H1 (cell line): Measurements from ENCODE around the gene TMBIM1. TPM values are rescaled to one million over a fixed set of nuclear protein-coding genes. Genes with fewer than 3 reads are reported as not detected.

ENCODE experiments used
- CTCF ChIA-PET: fragments of 300-600 bp; sonication (Branson Sonifier 250); formaldehyde crosslinking; loops from one replicate; lab custom pipeline; 2021; ENCODE audit not compliant: partially characterized antibody; lab: Charles Lee
- POLR2A ChIA-PET: fragments of 300-600 bp; sonication (Branson Sonifier 250); formaldehyde crosslinking; loops from one replicate; lab custom pipeline; 2021; ENCODE audit warnings: inconsistent platforms; ENCODE audit not compliant: partially characterized antibody; lab: Charles Lee
- DNase-seq, 2 experiments: peaks; one replicate each; pipeline versions ENCODE4 v3.0.0 to v3.0.0-alpha.2; 2010 to 2022; ENCODE audit warnings: low spot score in 2 of 2, low read depth in 1 of 2, mixed read lengths in 1 of 2
- FAIRE-seq: peaks from 2 replicates; lab custom pipeline; 2011; peaks lifted over from hg19 to GRCh38; lab: Jason Lieb, UNC
- H2AFZ ChIP-seq: 2 replicates; pipeline ENCODE4 v1.8.1; 2012; ENCODE audit warnings: low read length, inconsistent platforms
- H2AK5ac ChIP-seq: 2 replicates; pipeline ENCODE4 v1.6.1; 2013; ENCODE audit warnings: low read depth, low read length
- H2BK120ac ChIP-seq: replicated peaks from 2 replicates; pipeline ENCODE3; 2013; ENCODE audit warnings: low read depth, low read length, inconsistent platforms
- H2BK12ac ChIP-seq: 2 replicates; pipeline ENCODE4 v1.6.1; 2013; ENCODE audit warnings: low read depth, low read length
- H2BK15ac ChIP-seq: 2 replicates; pipeline ENCODE4 v1.6.1; 2013; ENCODE audit warnings: low read length
- H2BK20ac ChIP-seq: 2 replicates; pipeline ENCODE4 v1.6.1; 2013; ENCODE audit warnings: low read length
- H2BK5ac ChIP-seq: 2 replicates; pipeline ENCODE4 v1.6.1; 2013; ENCODE audit warnings: low read depth, low read length
- H3K14ac ChIP-seq: 2 replicates; pipeline ENCODE4 v1.6.1; 2013; ENCODE audit warnings: inconsistent platforms; ENCODE audit not compliant: insufficient read length
- H3K18ac ChIP-seq: 2 replicates; pipeline ENCODE4 v1.6.1; 2013; ENCODE audit warnings: low read length; ENCODE audit errors: extremely low read depth
- H3K23ac ChIP-seq: 2 replicates; pipeline ENCODE4 v1.6.1; 2013; ENCODE audit warnings: inconsistent platforms; ENCODE audit not compliant: insufficient read length
- H3K23me2 ChIP-seq: 2 replicates; pipeline ENCODE4 v1.6.1; 2013; ENCODE audit warnings: low read depth, low read length
- H3K27ac ChIP-seq: 2 replicates; pipeline ENCODE4 v1.6.1; 2011; ENCODE audit warnings: low read depth, low read length, inconsistent platforms
- H3K27me3 ChIP-seq, 4 experiments: replicated peaks in 1 of 4; 1 replicate in 1 of 4; 2 replicates in 3 of 4; pipeline versions ENCODE4 v1.6.1 to v1.8.1; 2011 to 2013; ENCODE audit warnings: low read length in 3 of 4, mild to moderate bottlenecking in 3 of 4, inconsistent platforms in 2 of 4, mixed read lengths in 2 of 4, moderate library complexity in 1 of 4; ENCODE audit not compliant: control insufficient read depth in 3 of 4, insufficient read depth in 3 of 4; ENCODE audit errors: extremely low read depth in 1 of 4
- H3K36me3 ChIP-seq, 4 experiments: 2 replicates each; pipeline versions ENCODE4 v1.6.1 to v1.8.1; 2011 to 2013; ENCODE audit warnings: mild to moderate bottlenecking in 4 of 4, low read length in 3 of 4, moderate library complexity in 2 of 4, control low read depth in 1 of 4, inconsistent platforms in 1 of 4; ENCODE audit not compliant: insufficient read depth in 4 of 4, control insufficient read depth in 2 of 4
- H3K4ac ChIP-seq: replicated peaks from 2 replicates; pipeline ENCODE3; 2013; ENCODE audit warnings: low read length, low read depth, mixed read lengths, inconsistent platforms; ENCODE audit not compliant: insufficient read length
- H3K4me1 ChIP-seq, 4 experiments: replicated peaks in 1 of 4; 1 replicate in 1 of 4; 2 replicates in 3 of 4; pipeline versions ENCODE4 v1.6.1 to v1.8.1; 2011 to 2013; ENCODE audit warnings: low read length in 3 of 4, inconsistent platforms in 2 of 4, mixed read lengths in 1 of 4; ENCODE audit not compliant: insufficient read depth in 4 of 4, control insufficient read depth in 3 of 4
- H3K4me2 ChIP-seq, 2 experiments: 2 replicates each; pipeline versions ENCODE4 v1.6.1 to v1.8.1; 2011 to 2013; ENCODE audit warnings: low read depth in 2 of 2, low read length in 2 of 2, control low read depth in 1 of 2, inconsistent platforms in 1 of 2, mild to moderate bottlenecking in 1 of 2; ENCODE audit not compliant: insufficient read depth in 1 of 2
- H3K4me3 ChIP-seq, 4 experiments: fragments of 200-600, 300-600 bp in 1 of 4; sonication (generic), shearing (Covaris generic), sonication (Bioruptor Twin) in 1 of 4; 2 replicates each; pipeline versions ENCODE4 v1.5.1 to v1.8.1; 2011 to 2016; ENCODE audit warnings: low read length in 4 of 4, low read depth in 3 of 4, control low read depth in 2 of 4, inconsistent platforms in 2 of 4, mild to moderate bottlenecking in 2 of 4, mixed read lengths in 1 of 4, moderate library complexity in 1 of 4; ENCODE audit not compliant: insufficient read depth in 2 of 4; ENCODE audit errors: extremely low read depth in 1 of 4
- H3K56ac ChIP-seq: replicated peaks from 2 replicates; pipeline ENCODE3; 2013; ENCODE audit warnings: low read depth, mild to moderate bottlenecking, mixed read lengths, low read length, inconsistent platforms; ENCODE audit not compliant: insufficient read length
- H3K79me1 ChIP-seq: 2 replicates; pipeline ENCODE4 v1.6.1; 2013; ENCODE audit warnings: low read depth, low read length, control low read depth
- H3K79me2 ChIP-seq, 2 experiments: 2 replicates each; pipeline versions ENCODE4 v1.6.1 to v1.8.1; 2012 to 2013; ENCODE audit warnings: low read length in 2 of 2, mild to moderate bottlenecking in 2 of 2, inconsistent platforms in 1 of 2; ENCODE audit not compliant: insufficient read depth in 2 of 2, control insufficient read depth in 1 of 2
- H3K9ac ChIP-seq, 4 experiments: replicated peaks in 1 of 4; 1 replicate in 1 of 4; 2 replicates in 3 of 4; pipeline versions ENCODE4 v1.6.1 to v1.8.1; 2011 to 2013; ENCODE audit warnings: low read depth in 3 of 4, low read length in 3 of 4, control low read depth in 2 of 4, mild to moderate bottlenecking in 2 of 4, moderate library complexity in 2 of 4, inconsistent platforms in 1 of 4; ENCODE audit errors: extremely low read depth in 1 of 4
- H3K9me3 ChIP-seq, 2 experiments: 2 replicates each; pipeline versions ENCODE4 v1.6.1 to v1.8.1; 2012 to 2013; ENCODE audit warnings: mild to moderate bottlenecking in 2 of 2, moderate library complexity in 2 of 2, control low read depth in 1 of 2, inconsistent platforms in 1 of 2, low read depth in 1 of 2, low read length in 1 of 2, mixed read lengths in 1 of 2; ENCODE audit not compliant: insufficient read depth in 2 of 2
- H4K20me1 ChIP-seq, 2 experiments: replicated peaks in 1 of 2; 2 replicates each; pipeline versions ENCODE3 to v1.8.1; 2011 to 2013; ENCODE audit warnings: inconsistent platforms in 2 of 2, low read length in 2 of 2, mild to moderate bottlenecking in 1 of 2; ENCODE audit not compliant: insufficient read depth in 2 of 2, control insufficient read depth in 1 of 2
- H4K5ac ChIP-seq: 2 replicates; pipeline ENCODE4 v1.6.1; 2013; ENCODE audit warnings: low read length, low read depth, mixed read lengths, inconsistent platforms; ENCODE audit not compliant: insufficient read length
- H4K8ac ChIP-seq: 2 replicates; pipeline ENCODE4 v1.8.0; 2013; ENCODE audit warnings: mild to moderate bottlenecking, moderate library complexity, low read length, inconsistent platforms; ENCODE audit not compliant: insufficient read depth; ENCODE audit errors: extremely low read depth
- H4K91ac ChIP-seq: replicated peaks from 2 replicates; pipeline ENCODE3; 2013; ENCODE audit warnings: low read length, mixed read lengths, inconsistent platforms; ENCODE audit not compliant: insufficient read length
- BACH1 ChIP-seq: IDR thresholded peaks from 2 replicates; pipeline ENCODE4 v1.6.1; 2012; ENCODE audit warnings: low read length, improper control_type of control experiment
- BCL11A ChIP-seq, 2 experiments: IDR thresholded peaks; one replicate each; pipeline ENCODE4 v1.6.1; 2011; ENCODE audit warnings: low read depth in 2 of 2, low read length in 2 of 2, mild to moderate bottlenecking in 2 of 2
- CBX5 ChIP-seq: fragments of 300-800, 300-1000 bp; sonication (generic); IDR thresholded peaks from 2 replicates; pipeline ENCODE4 v1.7.1; 2016; ENCODE audit warnings: antibody characterized with exemption, low read length, low read depth
- EP300 ChIP-seq, 2 experiments: IDR thresholded peaks; 1 replicate in 1 of 2; 2 replicates in 1 of 2; pipeline ENCODE4 v1.6.1; 2011 to 2012; ENCODE audit warnings: low read depth in 2 of 2, low read length in 2 of 2, mild to moderate bottlenecking in 2 of 2, borderline replicate concordance in 1 of 2, inconsistent platforms in 1 of 2, moderate library complexity in 1 of 2
- HDAC6 ChIP-seq: IDR thresholded peaks from one replicate; pipeline ENCODE4 v1.7.1; 2012; ENCODE audit warnings: low read depth, mild to moderate bottlenecking, inconsistent platforms, low read length, moderate library complexity
- KDM4A ChIP-seq: IDR thresholded peaks from one replicate; pipeline ENCODE4 v1.7.1; 2012; ENCODE audit warnings: low read depth, mild to moderate bottlenecking, moderate library complexity, low read length, inconsistent platforms; ENCODE audit not compliant: severe bottlenecking
- NANOG ChIP-seq: IDR thresholded peaks from 2 replicates; pipeline ENCODE4 v1.6.1; 2011; ENCODE audit warnings: low read length, low read depth, mild to moderate bottlenecking, inconsistent platforms; ENCODE audit not compliant: insufficient read depth, poor library complexity, severe bottlenecking
- RNF2 ChIP-seq: fragments of 200-900, 300-1000 bp; sonication (generic); IDR thresholded peaks from 2 replicates; pipeline ENCODE4 v1.7.1; 2016; ENCODE audit warnings: borderline replicate concordance, low read depth, mild to moderate bottlenecking, antibody characterized with exemption, low read length; ENCODE audit not compliant: poor library complexity, severe bottlenecking; ENCODE audit errors: missing control alignments
- SIN3A ChIP-seq, 2 experiments: IDR thresholded peaks in 1 of 2; conservative IDR thresholded peaks in 1 of 2; 2 replicates each; pipeline ENCODE4 v1.6.1; 2011 to 2012; ENCODE audit warnings: low read length in 2 of 2, improper control_type of control experiment in 1 of 2, low read depth in 1 of 2, mild to moderate bottlenecking in 1 of 2
- SP1 ChIP-seq: IDR thresholded peaks from 2 replicates; pipeline ENCODE4 v1.6.1; 2011; ENCODE audit warnings: low read depth, low read length
- WGBS, 2 experiments: shearing (Covaris generic) in 1 of 2; methylation state at CpG; one replicate each; pipeline versions ENCODE4 v1.1.6 to v1.1.7; 2013 to 2015; ENCODE audit warnings: low lambda C conversion rate in 2 of 2, mixed read lengths in 2 of 2, inconsistent platforms in 1 of 2, low coverage in 1 of 2, missing lambda C conversion rate in 1 of 2; ENCODE audit not compliant: insufficient replicate concordance in 2 of 2, insufficient coverage in 1 of 2, insufficient read length in 1 of 2; ENCODE audit errors: extremely low coverage in 1 of 2, missing lambda C conversion rate in 1 of 2; 5-methylcytosine and 5-hydroxymethylcytosine counted together
- polyA plus RNA-seq, 7 experiments: library from polyadenylated mRNA; depleted of rRNA in 3 of 7; stranded (reverse) in 5 of 7; unstranded in 2 of 7; fragments of >200 nt in 5 of 7; fragments of 200-250 nt in 2 of 7; gene quantifications; 1 replicate in 5 of 7; 2 replicates in 1 of 7; 4 replicates in 1 of 7; pipeline versions ENCODE4 v1.2.1 to v1.2.3, GENCODE V29; 2011 to 2013; ENCODE audit warnings: missing spikeins in 2 of 7, mixed read lengths in 2 of 7
- total RNA-seq: library from RNA; stranded (reverse); fragmentation: NEBNext Ultra II Directional; extraction: Animal tissue kit (Norgen Biotek cat#: 25700); gene quantifications from 2 replicates; pipeline ENCODE4 v1.2.1, GENCODE V29; 2021
- TF ChIP-seq, protein P1 (sequence below): IDR thresholded peaks from 2 replicates; pipeline ENCODE4 v1.6.1; 2012; ENCODE audit warnings: inconsistent platforms
- TF ChIP-seq, protein P2 (sequence below): IDR thresholded peaks from 2 replicates; pipeline ENCODE4 v1.6.1; 2011; ENCODE audit warnings: low read depth, mild to moderate bottlenecking, low read length; ENCODE audit not compliant: insufficient read depth

The TMBIM1 gene
- total and polyA plus RNA-seq, 2 of the 8 experiments (the other 6 are each of a cell fraction or from before 2014, with no cell fraction given), result 22.1 to 36.8 TPM

DNA sequence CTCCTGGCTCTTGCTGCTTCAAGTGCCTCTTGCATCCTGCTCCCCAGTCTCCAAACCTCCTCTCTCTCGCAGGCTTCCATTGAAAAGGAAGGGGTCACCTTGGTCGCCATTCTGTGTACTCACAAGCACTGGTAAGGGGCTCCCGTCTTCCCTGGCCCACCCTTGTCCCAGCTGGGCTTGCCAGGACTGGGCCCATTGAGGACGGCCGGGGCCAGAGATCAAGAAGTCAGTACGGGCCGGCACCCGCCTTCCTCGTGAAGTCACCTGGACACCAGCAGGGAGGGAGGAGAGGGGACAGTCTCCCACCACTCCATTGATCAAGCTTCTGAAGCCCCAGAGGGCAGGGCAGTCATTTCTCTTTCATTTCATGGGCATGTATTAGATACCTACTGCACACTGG, 48.4 kb upstream of the TMBIM1 start:
- POLR2A ChIA-PET, result interaction anchor here (1.0 kb wide), 1 partner anchor 17 kb away, joined by 3 read pairs; no protein-coding TSS in a partner anchor
- Histone ChIP-seq H2BK20ac (no peak overlapping the region), H3K79me1 (no peaks in the 10 kb centered on the region), H3K27me3 (no peaks in the 10 kb centered on the region), H2AK5ac (no peak overlapping the region), H3K4me3 (no peak overlapping the region), H3K23ac (no peak overlapping the region), H4K20me1 (no peaks in the 10 kb centered on the region), H2BK12ac (no peak overlapping the region), H2BK120ac (no peak overlapping the region), H3K4me1 (no peaks in the 10 kb centered on the region), H2BK15ac (no peak overlapping the region), H3K9ac (no peak overlapping the region), H2AFZ (no peak overlapping the region), H3K4me2 (no peak overlapping the region), H3K79me2 (no peaks in the 10 kb centered on the region), H4K91ac (no peak overlapping the region), H3K14ac (no peak overlapping the region), H3K56ac (no peak overlapping the region), H3K23me2 (no peaks in the 10 kb centered on the region), H3K27ac (no peak overlapping the region), H2BK5ac (no peak overlapping the region), H3K36me3 (no peaks in the 10 kb centered on the region), H4K5ac (no peak overlapping the region), H3K9me3 (no peaks in the 10 kb centered on the region), H3K4ac (no peak overlapping the region), H3K18ac (no peak overlapping the region), H4K8ac (no peak overlapping the region)
- DNase-seq (no peak), FAIRE-seq (no peak)
- 85% methylated on average over 9 of the region's 9 CpGs; no CpG with 5 or more reads in 1 of the 2 experiments for WGBS, 2 experiments
- CTCF ChIA-PET, result interaction anchor here (0.6 to 2.4 kb wide), 6 partner anchors 10 to 71 kb away, joined by 3 to 10 read pairs (median 4); partner anchors contain the start of genes AAMP and CATIP
- TF ChIP-seq EP300 (IDR thresholded peaks at IDR 0.05; ENCODE audit: borderline replicate concordance in 1 of 2, low read depth in 2 of 2, low read length in 2 of 2) (no peak), NANOG (no peak), RNF2 (no peak), BACH1 (no peak), CBX5 (no peak), SP1 (no peak), HDAC6 (no peak), SIN3A (conservative IDR thresholded peaks at IDR 0.05 in 1 of 2, IDR thresholded peaks at IDR 0.05 in 1 of 2; ENCODE audit: low read depth in 1 of 2, low read length in 2 of 2) (no peak), KDM4A (no peak), BCL11A (IDR thresholded peaks at IDR 0.05; ENCODE audit: low read depth in 2 of 2, low read length in 2 of 2) (no peak)
- TF ChIP-seq, protein P1, sequence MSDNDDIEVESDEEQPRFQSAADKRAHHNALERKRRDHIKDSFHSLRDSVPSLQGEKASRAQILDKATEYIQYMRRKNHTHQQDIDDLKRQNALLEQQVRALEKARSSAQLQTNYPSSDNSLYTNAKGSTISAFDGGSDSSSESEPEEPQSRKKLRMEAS, result no peak
- TF ChIP-seq, protein P2, sequence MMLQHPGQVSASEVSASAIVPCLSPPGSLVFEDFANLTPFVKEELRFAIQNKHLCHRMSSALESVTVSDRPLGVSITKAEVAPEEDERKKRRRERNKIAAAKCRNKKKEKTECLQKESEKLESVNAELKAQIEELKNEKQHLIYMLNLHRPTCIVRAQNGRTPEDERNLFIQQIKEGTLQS, result no peak
